Prostate gland (tissue), 2 donors: ENCODE results near the gene RPL13.

Source experiments
- CTCF ChIP-seq, 4 experiments: fragments of 200-600 bp in 2 of 4; fragments of 450-650 bp in 2 of 4; sonication (generic) in 2 of 4; IDR thresholded peaks; 1 replicate in 3 of 4; 2 replicates in 1 of 4; pipeline ENCODE4 v1.5.1; 2016 to 2019; ENCODE audit warnings: antibody characterized with exemption in 4 of 4, mild to moderate bottlenecking in 2 of 4, moderate library complexity in 2 of 4
- POLR2A ChIP-seq: fragments of 450-650 bp; IDR thresholded peaks from one replicate; pipeline ENCODE4 v1.6.1; 2016; ENCODE audit warnings: antibody characterized with exemption, mild to moderate bottlenecking

- TF ChIP-seq CTCF (IDR thresholded peaks at IDR 0.05) (no peak), POLR2A (no peak)
Measured at GRCh38 chr16:89531821-89532526, 28.5 kb upstream of the RPL13 start.
